Measurements from ENCODE around the gene USP8.

The USP8 gene

GRCh38 chr15:50452927-50453326 is 28.7 kb downstream of the USP8 start:
- Histone ChIP-seq H2BK120ac (ENCODE audit: low read depth, low read length) (no peak overlapping the region), H4K8ac (ENCODE audit: low read depth, low read length) (no peak overlapping the region), H3K18ac (ENCODE audit: low read length) (no peak overlapping the region), H2BK15ac (replicated peaks; ENCODE audit: low read depth) (no peak overlapping the region), H3K9ac (ENCODE audit: low read length) (no peak overlapping the region), H3K27me3 (ENCODE audit: insufficient read depth, low read length, poor library complexity) (no peaks in the 10 kb centered on the region), H3K79me2 (ENCODE audit: control insufficient read depth, insufficient read depth, low read length) (no peaks in the 10 kb centered on the region), H2BK5ac (ENCODE audit: low read length) (no peak overlapping the region), H3K4me1 (ENCODE audit: control insufficient read depth, low read depth, low read length) (no peaks in the 10 kb centered on the region), H4K5ac (ENCODE audit: low read length) (no peak overlapping the region), H3K56ac (ENCODE audit: low read length) (no peak overlapping the region), H3K4me3 (ENCODE audit: low read length) (no peak overlapping the region), H2AK5ac (ENCODE audit: low read length) (no peak overlapping the region), H3K4ac (ENCODE audit: low read depth, low read length) (no peak overlapping the region), H3K23ac (ENCODE audit: low read length) (no peak overlapping the region), H3K79me1 (ENCODE audit: low read length) (no peaks in the 10 kb centered on the region), H3K4me2 (ENCODE audit: low read length) (no peak overlapping the region), H3K36me3 (ENCODE audit: control insufficient read depth, insufficient read depth, low read length) (no peaks in the 10 kb centered on the region), H3K27ac (ENCODE audit: low read depth, low read length) (no peak overlapping the region)
- DNase-seq = no peak

GRCh38 chr15:50458348-50459112 is 34.3 kb downstream of the USP8 start:
- no peaks in the 10 kb centered on the region for H3K27me3 ChIP-seq (ENCODE audit: insufficient read depth, low read length, poor library complexity)
- H3K4me1 ChIP-seq (ENCODE audit: control insufficient read depth, low read depth, low read length) = no peaks in the 10 kb centered on the region
- H2BK5ac ChIP-seq (ENCODE audit: low read length) = no peak overlapping the region
- no peaks in the 10 kb centered on the region for H3K36me3 ChIP-seq (ENCODE audit: control insufficient read depth, insufficient read depth, low read length)
- H3K56ac ChIP-seq (ENCODE audit: low read length) = no peak overlapping the region
- H3K79me2 ChIP-seq (ENCODE audit: control insufficient read depth, insufficient read depth, low read length) = no peaks in the 10 kb centered on the region
- H3K18ac ChIP-seq (ENCODE audit: low read length) = no peak overlapping the region
- no peak overlapping the region for H4K8ac ChIP-seq (ENCODE audit: low read depth, low read length)
- no peaks in the 10 kb centered on the region for H3K79me1 ChIP-seq (ENCODE audit: low read length)
- H3K4ac ChIP-seq (ENCODE audit: low read depth, low read length) = no peak overlapping the region
- WGBS (ENCODE audit: extremely low coverage, insufficient coverage, low lambda C conversion rate) = no CpG with 5 or more reads among the region's 7 CpGs
- no peak overlapping the region for H3K4me2 ChIP-seq (ENCODE audit: low read length)
- no peak overlapping the region for H3K23ac ChIP-seq (ENCODE audit: low read length)
- no peak overlapping the region for H2BK15ac ChIP-seq (replicated peaks; ENCODE audit: low read depth)
- no peak overlapping the region for H3K4me3 ChIP-seq (ENCODE audit: low read length)
- no peak overlapping the region for H3K9ac ChIP-seq (ENCODE audit: low read length)
- no peak overlapping the region for H2AK5ac ChIP-seq (ENCODE audit: low read length)
- H4K5ac ChIP-seq (ENCODE audit: low read length) = no peak overlapping the region
- no peak for DNase-seq
- H3K27ac ChIP-seq (ENCODE audit: low read depth, low read length) = no peak overlapping the region
- H2BK120ac ChIP-seq (ENCODE audit: low read depth, low read length) = no peak overlapping the region

- H2BK120ac ChIP-seq (ENCODE audit: low read depth, low read length) = no peak overlapping the region
- no peak overlapping the region for H2BK5ac ChIP-seq (ENCODE audit: low read length)
- H3K4me3 ChIP-seq (ENCODE audit: low read length) = no peak overlapping the region
- H3K4me2 ChIP-seq (ENCODE audit: low read length) = no peak overlapping the region
- WGBS (ENCODE audit: extremely low coverage, insufficient coverage, low lambda C conversion rate) = no CpG with 5 or more reads among the region's 2 CpGs
- no peak overlapping the region for H3K9ac ChIP-seq (ENCODE audit: low read length)
- no peaks in the 10 kb centered on the region for H3K36me3 ChIP-seq (ENCODE audit: control insufficient read depth, insufficient read depth, low read length)
- no peak overlapping the region for H3K23ac ChIP-seq (ENCODE audit: low read length)
- no peak overlapping the region for H4K5ac ChIP-seq (ENCODE audit: low read length)
- no peak overlapping the region for H3K56ac ChIP-seq (ENCODE audit: low read length)
- H2AK5ac ChIP-seq (ENCODE audit: low read length) = no peak overlapping the region
- DNase-seq = no peak
- no peak overlapping the region for H4K8ac ChIP-seq (ENCODE audit: low read depth, low read length)
- no peaks in the 10 kb centered on the region for H3K4me1 ChIP-seq (ENCODE audit: control insufficient read depth, low read depth, low read length)
- H3K4ac ChIP-seq (ENCODE audit: low read depth, low read length) = no peak overlapping the region
- no peak overlapping the region for H2BK15ac ChIP-seq (replicated peaks; ENCODE audit: low read depth)
- H3K79me1 ChIP-seq (ENCODE audit: low read length) = no peaks in the 10 kb centered on the region
- no peaks in the 10 kb centered on the region for H3K27me3 ChIP-seq (ENCODE audit: insufficient read depth, low read length, poor library complexity)
- H3K18ac ChIP-seq (ENCODE audit: low read length) = no peak overlapping the region
- no peaks in the 10 kb centered on the region for H3K79me2 ChIP-seq (ENCODE audit: control insufficient read depth, insufficient read depth, low read length)
- no peak overlapping the region for H3K27ac ChIP-seq (ENCODE audit: low read depth, low read length)
These were observed 39.5 kb downstream of the USP8 start for GRCh38 chr15:50463423-50464358.

- Histone ChIP-seq H3K4me1 (ENCODE audit: control insufficient read depth, low read depth, low read length) (no peaks in the 10 kb centered on the region), H3K27me3 (ENCODE audit: insufficient read depth, low read length, poor library complexity) (no peaks in the 10 kb centered on the region), H3K23ac (ENCODE audit: low read length) (no peak overlapping the region), H2BK15ac (replicated peaks; ENCODE audit: low read depth) (no peak overlapping the region), H3K18ac (ENCODE audit: low read length) (no peak overlapping the region), H2AK5ac (ENCODE audit: low read length) (no peak overlapping the region), H4K5ac (ENCODE audit: low read length) (no peak overlapping the region), H2BK120ac (ENCODE audit: low read depth, low read length) (no peak overlapping the region), H3K4me2 (ENCODE audit: low read length) (no peak overlapping the region), H2BK5ac (ENCODE audit: low read length) (no peak overlapping the region), H3K27ac (ENCODE audit: low read depth, low read length) (no peak overlapping the region), H3K56ac (ENCODE audit: low read length) (no peak overlapping the region), H3K9ac (ENCODE audit: low read length) (no peak overlapping the region), H3K4ac (ENCODE audit: low read depth, low read length) (no peak overlapping the region), H3K36me3 (ENCODE audit: control insufficient read depth, insufficient read depth, low read length) (peaks cover 2% of the 10 kb centered on the region), H4K8ac (ENCODE audit: low read depth, low read length) (no peak overlapping the region), H3K79me2 (ENCODE audit: control insufficient read depth, insufficient read depth, low read length) (no peaks in the 10 kb centered on the region), H3K4me3 (ENCODE audit: low read length) (no peak overlapping the region), H3K79me1 (ENCODE audit: low read length) (no peaks in the 10 kb centered on the region)
- no peak for DNase-seq
- WGBS (ENCODE audit: extremely low coverage, insufficient coverage, low lambda C conversion rate) = no CpG with 5 or more reads among the region's 2 CpGs
These were observed 46.9 kb downstream of the USP8 start for GRCh38 chr15:50471072-50471471.

GRCh38 chr15:50476143-50476542 is 51.9 kb downstream of the USP8 start:
- WGBS (ENCODE audit: extremely low coverage, insufficient coverage, low lambda C conversion rate) = no CpG with 5 or more reads among the region's 12 CpGs
- Histone ChIP-seq H3K9ac (ENCODE audit: low read length) (no peak overlapping the region), H2BK5ac (ENCODE audit: low read length) (no peak overlapping the region), H3K4me3 (ENCODE audit: low read length) (no peak overlapping the region), H3K36me3 (ENCODE audit: control insufficient read depth, insufficient read depth, low read length) (peaks cover 2% of the 10 kb centered on the region), H4K8ac (ENCODE audit: low read depth, low read length) (no peak overlapping the region), H2BK120ac (ENCODE audit: low read depth, low read length) (no peak overlapping the region), H2BK15ac (replicated peaks; ENCODE audit: low read depth) (no peak overlapping the region), H3K18ac (ENCODE audit: low read length) (no peak overlapping the region), H3K4ac (ENCODE audit: low read depth, low read length) (no peak overlapping the region), H2AK5ac (ENCODE audit: low read length) (no peak overlapping the region), H3K27ac (ENCODE audit: low read depth, low read length) (no peak overlapping the region), H3K27me3 (ENCODE audit: insufficient read depth, low read length, poor library complexity) (no peaks in the 10 kb centered on the region), H3K79me2 (ENCODE audit: control insufficient read depth, insufficient read depth, low read length) (no peaks in the 10 kb centered on the region), H4K5ac (ENCODE audit: low read length) (no peak overlapping the region), H3K4me2 (ENCODE audit: low read length) (no peak overlapping the region), H3K4me1 (ENCODE audit: control insufficient read depth, low read depth, low read length) (no peaks in the 10 kb centered on the region), H3K23ac (ENCODE audit: low read length) (no peak overlapping the region), H3K56ac (ENCODE audit: low read length) (no peak overlapping the region), H3K79me1 (ENCODE audit: low read length) (no peaks in the 10 kb centered on the region)
- no peak for DNase-seq

Data from mesendoderm (in vitro differentiated cells).